Small intestine (tissue), 7 donors: ENCODE data around the gene PPP1R7. TPM values are rescaled to one million over a fixed set of nuclear protein-coding genes. Genes with fewer than 3 reads are reported as not detected.

Source experiments
- DNase-seq, 2 donors: peaks; one replicate each; pipeline versions ENCODE4 v3.0.0 to v3.0.0-alpha.2; 2013
- FAIRE-seq: peaks from 2 replicates; lab custom pipeline; 2012; peaks lifted over from hg19 to GRCh38; lab: Jason Lieb, UNC
- H3K27ac ChIP-seq, 3 donors: one replicate each; pipeline ENCODE4 v1.5.1; 2013; ENCODE audit warnings: low read length in 2 of 3, mild to moderate bottlenecking in 2 of 3, control low read depth in 1 of 3, inconsistent platforms in 1 of 3, low read depth in 1 of 3, moderate library complexity in 1 of 3
- H3K27me3 ChIP-seq, 3 donors: one replicate each; pipeline ENCODE4 v1.6.1; 2013; ENCODE audit warnings: low read length in 3 of 3, inconsistent platforms in 1 of 3; ENCODE audit not compliant: control insufficient read depth in 3 of 3, insufficient read depth in 3 of 3
- H3K36me3 ChIP-seq, 3 donors: one replicate each; pipeline ENCODE4 v1.6.1; 2013; ENCODE audit warnings: low read length in 3 of 3, inconsistent platforms in 1 of 3, low read depth in 1 of 3, mild to moderate bottlenecking in 1 of 3, moderate library complexity in 1 of 3; ENCODE audit not compliant: control insufficient read depth in 3 of 3, insufficient read depth in 2 of 3
- H3K4me1 ChIP-seq, 3 donors: one replicate each; pipeline ENCODE4 v1.6.1; 2013; ENCODE audit warnings: low read length in 2 of 3, inconsistent platforms in 1 of 3, low read depth in 1 of 3, mild to moderate bottlenecking in 1 of 3, moderate library complexity in 1 of 3; ENCODE audit not compliant: control insufficient read depth in 3 of 3, insufficient read depth in 2 of 3
- H3K4me3 ChIP-seq, 3 donors: one replicate each; pipeline ENCODE4 v1.5.1; 2013; ENCODE audit warnings: low read length in 3 of 3, control low read depth in 1 of 3, inconsistent platforms in 1 of 3, low read depth in 1 of 3, mild to moderate bottlenecking in 1 of 3, moderate library complexity in 1 of 3
- H3K9me3 ChIP-seq, 2 donors: one replicate each; pipeline ENCODE4 v1.6.1; 2013; ENCODE audit warnings: low read depth in 1 of 2, low read length in 1 of 2; ENCODE audit not compliant: control insufficient read depth in 2 of 2, insufficient read depth in 1 of 2
- WGBS, 3 donors: extraction: QIAGEN DNeasy Blood & Tissue Kit; methylation state at CpG; one replicate each; pipeline ENCODE4 v1.1.7; 2013; 5-methylcytosine and 5-hydroxymethylcytosine counted together
- polyA plus RNA-seq, 4 donors: library from polyadenylated mRNA; stranded (reverse) in 3 of 4; unstranded in 1 of 4; fragments of 200-250 nt in 3 of 4; fragments of 120-200 nt in 1 of 4; gene quantifications; one replicate each; pipeline versions ENCODE4 v1.2.1 to v1.2.3, GENCODE V29; 2013
- donor health status: healthy with polysubstance abuse.
- donor health status: control.
- donor health status: control.
- donor health status: Bipolar disorder and iron deficiency.
- donor health status: healthy.

Gene PPP1R7
- polyA plus RNA-seq, 4 donors, result 57.3 to 74.7 (median 63.5) TPM

GRCh38 chr2:241138471-241138870, 11.8 kb upstream of the PPP1R7 start:
- WGBS, 3 donors, result 94 to 97% (median 96%) methylated on average over 16 of the region's 16 CpGs
- no peaks in the 10 kb centered on the region for H3K27me3 ChIP-seq
- DNase-seq, result no peak
- no peak overlapping the region for H3K4me3 ChIP-seq
- no peak overlapping the region for H3K27ac ChIP-seq
- H3K4me1 ChIP-seq, result peaks cover 0 to 10% (median 0%) of the 10 kb centered on the region in 3 donors
- H3K36me3 ChIP-seq, result peaks cover 0 to 67% (median 2%) of the 10 kb centered on the region in 3 donors
- no peaks in the 10 kb centered on the region for H3K9me3 ChIP-seq
- no peak for FAIRE-seq

- WGBS, 3 donors, result 89 to 95% (median 93%) methylated on average over 24 of the region's 24 CpGs
- H3K36me3 ChIP-seq, result peaks cover 0 to 68% (median 2%) of the 10 kb centered on the region in 3 donors
- H3K4me1 ChIP-seq, result peaks cover 0 to 10% (median 0%) of the 10 kb centered on the region in 3 donors
- H3K4me3 ChIP-seq, result no peak overlapping the region
- FAIRE-seq (no peak), DNase-seq (no peak)
- H3K27me3 ChIP-seq, result no peaks in the 10 kb centered on the region
- H3K27ac ChIP-seq, result no peak overlapping the region
- no peaks in the 10 kb centered on the region for H3K9me3 ChIP-seq
Observed at GRCh38 chr2:241139531-241140444, 10.5 kb upstream of the PPP1R7 start.

- Histone ChIP-seq H3K36me3 (peaks cover 0 to 64% (median 2%) of the 10 kb centered on the region in 3 donors), H3K9me3 (no peaks in the 10 kb centered on the region), H3K4me3 (no peak overlapping the region), H3K27me3 (no peaks in the 10 kb centered on the region), H3K27ac (no peak overlapping the region), H3K4me1 (peaks cover 0 to 6% (median 0%) of the 10 kb centered on the region in 3 donors)
- DNase-seq (no peak), FAIRE-seq (no peak)
- WGBS, 3 donors, result 97% methylated on average over 10 of the region's 10 CpGs
Observed at GRCh38 chr2:241140445-241140840, 9.8 kb upstream of the PPP1R7 start.

GRCh38 chr2:241141214-241141770, 9.0 kb upstream of the PPP1R7 start:
- Histone ChIP-seq H3K27ac (no peak overlapping the region), H3K36me3 (peaks cover 0 to 57% (median 2%) of the 10 kb centered on the region in 3 donors)

GRCh38 chr2:241142063-241142462, 8.2 kb upstream of the PPP1R7 start:
- H3K27ac ChIP-seq, result no peak overlapping the region
- peaks cover 0 to 50% (median under 1%) of the 10 kb centered on the region in 3 donors for H3K36me3 ChIP-seq
- no peaks in the 10 kb centered on the region for H3K4me1 ChIP-seq
- 94 to 97% (median 96%) methylated on average over 6 of the region's 6 CpGs for WGBS, 3 donors
- FAIRE-seq (no peak), DNase-seq (no peak)
- H3K9me3 ChIP-seq, result no peaks in the 10 kb centered on the region
- H3K27me3 ChIP-seq, result no peaks in the 10 kb centered on the region
- H3K4me3 ChIP-seq, result no peak overlapping the region

More at GRCh38 chr2:241141214-241141770, 9.0 kb upstream of the PPP1R7 start:
- WGBS, 3 donors, result 95 to 96% (median 95%) methylated on average over 14 of the region's 14 CpGs
- DNase-seq (no peak), FAIRE-seq (no peak)
- H3K27me3 ChIP-seq, result no peaks in the 10 kb centered on the region
- H3K4me1 ChIP-seq, result peaks cover 0 to 1% (median 0%) of the 10 kb centered on the region in 3 donors
- no peak overlapping the region for H3K4me3 ChIP-seq
- H3K9me3 ChIP-seq, result no peaks in the 10 kb centered on the region

- no peak overlapping the region for H3K27ac ChIP-seq
Observed at GRCh38 chr2:241142593-241142992, 7.7 kb upstream of the PPP1R7 start.

GRCh38 chr2:241146286-241146685, 4.0 kb upstream of the PPP1R7 start:
- FAIRE-seq, result no peak
- DNase-seq, result no peak
- Histone ChIP-seq H3K36me3 (peaks cover 0 to 13% (median 0%) of the 10 kb centered on the region in 3 donors), H3K9me3 (no peaks in the 10 kb centered on the region), H3K27me3 (no peaks in the 10 kb centered on the region), H3K4me1 (peaks cover 1 to 3% (median 2%) of the 10 kb centered on the region in 3 donors), H3K4me3 (no peak overlapping the region), H3K27ac (no peak overlapping the region)
- 73 to 82% (median 81%) methylated on average over 4 of the region's 4 CpGs for WGBS, 3 donors

More at GRCh38 chr2:241142593-241142992, 7.7 kb upstream of the PPP1R7 start:
- Histone ChIP-seq H3K27me3 (no peaks in the 10 kb centered on the region), H3K4me1 (no peaks in the 10 kb centered on the region), H3K36me3 (peaks cover 0 to 45% (median 0%) of the 10 kb centered on the region in 3 donors), H3K9me3 (no peaks in the 10 kb centered on the region), H3K4me3 (no peak overlapping the region)
- 66 to 84% (median 70%) methylated on average over 9 of the region's 9 CpGs for WGBS, 3 donors
- FAIRE-seq (no peak), DNase-seq (peak in 1 of 2 donors; percentile 25)

- H3K4me3 ChIP-seq, result no peak overlapping the region
- H3K36me3 ChIP-seq, result peaks cover 0 to 9% (median 0%) of the 10 kb centered on the region in 3 donors
- H3K27ac ChIP-seq, result no peak overlapping the region
- DNase-seq (no peak), FAIRE-seq (no peak)
- peaks cover 2 to 5% (median 3%) of the 10 kb centered on the region in 3 donors for H3K4me1 ChIP-seq
- WGBS, 3 donors, result 96 to 99% (median 97%) methylated on average over 3 of the region's 3 CpGs
- H3K27me3 ChIP-seq, result no peaks in the 10 kb centered on the region
- no peaks in the 10 kb centered on the region for H3K9me3 ChIP-seq
Observed at GRCh38 chr2:241147336-241147735, 2.9 kb upstream of the PPP1R7 start.
